GM12864 (cell line): ENCODE measurements around the gene CCR7.

Source experiments
- DNase-seq: peaks from one replicate; pipeline ENCODE4 v3.0.0-alpha.2; 2011; ENCODE audit warnings: low read depth
- H3K4me3 ChIP-seq: 2 replicates; pipeline ENCODE4 v1.5.1; 2011; ENCODE audit warnings: mild to moderate bottlenecking, low read depth, low read length, control low read depth
- CTCF ChIP-seq: IDR thresholded peaks from 2 replicates; pipeline ENCODE4 v1.5.1; 2011; ENCODE audit warnings: low read depth, mild to moderate bottlenecking, moderate library complexity, low read length, control low read depth, inconsistent platforms; ENCODE audit errors: missing control alignments

CCR7 gene

GRCh38 chr17:40509626-40510327 is 55.5 kb downstream of the CCR7 start:
- no peak for TF ChIP-seq CTCF
- DNase-seq, result no peak
- no peak overlapping the region for H3K4me3 ChIP-seq

GRCh38 chr17:40506786-40507185 is 58.5 kb downstream of the CCR7 start:
- DNase-seq, result no peak
- H3K4me3 ChIP-seq, result no peak overlapping the region
- TF ChIP-seq CTCF, result no peak
